Stomach (tissue), 9 donors: ENCODE measurements around the gene BBX. TPM values are rescaled to one million over a fixed set of nuclear protein-coding genes. Genes with fewer than 3 reads are reported as not detected.

Experiments used
- DNase-seq, 2 donors: peaks; one replicate each; pipeline versions ENCODE4 v3.0.0 to v3.0.0-alpha.2; 2013 to 2019
- H3K27ac ChIP-seq, 5 donors: fragments of 200-600 bp in 4 of 5; sonication (generic) in 4 of 5; one replicate each; pipeline ENCODE4 v1.5.1; 2013 to 2019; ENCODE audit warnings: mild to moderate bottlenecking in 1 of 5, moderate library complexity in 1 of 5
- H3K27me3 ChIP-seq, 3 donors: fragments of 200-600 bp; sonication (generic); one replicate each; pipeline ENCODE4 v1.5.1; 2017 to 2019; ENCODE audit warnings: mixed run types in 1 of 3
- H3K36me3 ChIP-seq, 4 donors: fragments of 200-600 bp; sonication (generic); 1 replicate in 3 of 4; 2 replicates in 1 of 4; pipeline ENCODE4 v1.5.1; 2016 to 2019
- H3K4me1 ChIP-seq, 4 donors: fragments of 200-600 bp; sonication (generic); one replicate each; pipeline ENCODE4 v1.5.1; 2016 to 2019
- H3K4me3 ChIP-seq, 4 donors: fragments of 200-600 bp; sonication (generic) in 3 of 4; one replicate each; pipeline ENCODE4 v1.5.1; 2016 to 2019; ENCODE audit warnings: mild to moderate bottlenecking in 1 of 4
- H3K9me3 ChIP-seq, 4 donors: fragments of 200-600 bp; sonication (generic); one replicate each; pipeline ENCODE4 v1.5.1; 2016 to 2019
- CTCF ChIP-seq, 7 experiments: fragments of 450-650 bp in 4 of 7; fragments of 200-600 bp in 3 of 7; sonication (generic) in 3 of 7; IDR thresholded peaks; one replicate each; pipeline ENCODE4 v1.5.1; 2016 to 2019; ENCODE audit warnings: antibody characterized with exemption in 7 of 7, control low read depth in 2 of 7, mild to moderate bottlenecking in 1 of 7
- EP300 ChIP-seq: sonication (generic); formaldehyde crosslinking; IDR thresholded peaks from one replicate; pipeline ENCODE4 v1.6.1; 2017; ENCODE audit warnings: antibody characterized with exemption
- POLR2A ChIP-seq, 4 donors: fragments of 450-650 bp; IDR thresholded peaks; one replicate each; pipeline ENCODE4 v1.6.1; 2016; ENCODE audit warnings: antibody characterized with exemption in 4 of 4, control low read depth in 2 of 4, mild to moderate bottlenecking in 1 of 4, moderate library complexity in 1 of 4
- POLR2AphosphoS5 ChIP-seq, 3 donors: sonication (generic); formaldehyde crosslinking; IDR thresholded peaks; one replicate each; pipeline ENCODE4 v1.6.1; 2016; ENCODE audit warnings: antibody characterized with exemption in 3 of 3
- WGBS, 5 donors: extraction: QIAGEN DNeasy Blood & Tissue Kit in 3 of 5; methylation state at CpG; one replicate each; pipeline versions ENCODE4 v1.1.5 to v1.1.7; 2013 to 2018; 5-methylcytosine and 5-hydroxymethylcytosine counted together
- intact Hi-C: fragments of 100-400 bp; cut with DNase I; formaldehyde crosslinking; loops from one replicate; pipeline ENCODE4 v1.15.1; 2023; ENCODE audit warnings: low total_unique reads
- polyA plus RNA-seq, 3 donors: library from polyadenylated mRNA; stranded (reverse); fragments of 200-250 nt; gene quantifications; one replicate each; pipeline ENCODE4 v1.2.3, GENCODE V29; 2013
- total RNA-seq, 5 donors: library from RNA; depleted of rRNA; stranded (reverse); fragments of >200 nt; gene quantifications; one replicate each; pipeline versions ENCODE4 v1.1.0 to v1.2.3, GENCODE V29; 2014 to 2016
- donor health status: healthy with polysubstance abuse.
- donor health status: Bipolar disorder and iron deficiency.
- donor health status: healthy.

BBX gene
- total and polyA plus RNA-seq, 8 donors: 4.6 to 81.1 (median 45.2) TPM

- H3K9me3 ChIP-seq: no peaks in the 10 kb centered on the region
- DNase-seq: no peak
- no peaks in the 10 kb centered on the region for H3K27me3 ChIP-seq
- no peak overlapping the region for H3K27ac ChIP-seq
- WGBS, 5 donors: 92 to 96% (median 94%) methylated on average over 9 of the region's 9 CpGs
- no peak overlapping the region for H3K4me3 ChIP-seq
- H3K4me1 ChIP-seq: peaks cover 0 to 17% (median 7%) of the 10 kb centered on the region in 4 donors
- TF ChIP-seq CTCF (IDR thresholded peaks at IDR 0.05) (no peak), EP300 (no peak), POLR2AphosphoS5 (IDR thresholded peaks at IDR 0.05) (no peak), POLR2A (IDR thresholded peaks at IDR 0.05) (no peak)
- H3K36me3 ChIP-seq: no peaks in the 10 kb centered on the region
- intact Hi-C loops: no loop called here
Measured at GRCh38 chr3:107826727-107827126, 304.0 kb downstream of the BBX start.

GRCh38 chr3:107829185-107829584, 306.4 kb downstream of the BBX start:
- intact Hi-C loops: no loop called here
- 91 to 93% (median 92%) methylated on average over 4 of the region's 4 CpGs for WGBS, 5 donors
- no peaks in the 10 kb centered on the region for H3K27me3 ChIP-seq
- no peak overlapping the region for H3K4me3 ChIP-seq
- no peaks in the 10 kb centered on the region for H3K36me3 ChIP-seq
- TF ChIP-seq CTCF (IDR thresholded peaks at IDR 0.05) (no peak), POLR2A (IDR thresholded peaks at IDR 0.05) (no peak), EP300 (no peak), POLR2AphosphoS5 (IDR thresholded peaks at IDR 0.05) (no peak)
- H3K9me3 ChIP-seq: no peaks in the 10 kb centered on the region
- H3K4me1 ChIP-seq: peaks cover 0 to 12% (median 7%) of the 10 kb centered on the region in 4 donors
- no peak overlapping the region for H3K27ac ChIP-seq
- no peak for DNase-seq

- TF ChIP-seq POLR2A (IDR thresholded peaks at IDR 0.05): no peak
- no peak for TF ChIP-seq EP300
- no peak for TF ChIP-seq CTCF (IDR thresholded peaks at IDR 0.05)
- no peak for TF ChIP-seq POLR2AphosphoS5 (IDR thresholded peaks at IDR 0.05)
- Histone ChIP-seq H3K27me3 (no peaks in the 10 kb centered on the region), H3K9me3 (no peaks in the 10 kb centered on the region), H3K4me1 (no peaks in the 10 kb centered on the region), H3K36me3 (no peaks in the 10 kb centered on the region), H3K4me3 (no peak overlapping the region), H3K27ac (no peak overlapping the region)
- no peak for DNase-seq
- WGBS, 5 donors: 67 to 84% (median 83%) methylated on average over 3 of the region's 3 CpGs
- intact Hi-C loops: no loop called here
Measured at GRCh38 chr3:107831590-107831989, 308.8 kb downstream of the BBX start.

- no peak overlapping the region for H3K27ac ChIP-seq
- intact Hi-C loops: no loop called here
- no peaks in the 10 kb centered on the region for H3K9me3 ChIP-seq
- no peak for DNase-seq
- 58 to 74% (median 65%) methylated on average over 6 of the region's 6 CpGs for WGBS, 5 donors
- no peaks in the 10 kb centered on the region for H3K36me3 ChIP-seq
- H3K27me3 ChIP-seq: no peaks in the 10 kb centered on the region
- H3K4me3 ChIP-seq: no peak overlapping the region
- no peak for TF ChIP-seq CTCF (IDR thresholded peaks at IDR 0.05)
- H3K4me1 ChIP-seq: no peaks in the 10 kb centered on the region
Measured at GRCh38 chr3:107833043-107833442, 310.3 kb downstream of the BBX start.
